WTC11 (cell line): ENCODE data around the gene PTGES2. TPM values are rescaled to one million over a fixed set of nuclear protein-coding genes. Genes with fewer than 3 reads are reported as not detected.
A peak's percentile ranks its signal among the peaks of the same experiment; 100 is the strongest.
"Not testable (repeated sequence)": the region's sequence is repeated elsewhere in the genome, so short reads cannot be mapped to it uniquely, and the experiment has no call there.

Source experiments
- ATAC-seq: fragments of 200-7000 bp; cut with Tn5 transposase; 2 replicates; pipeline ENCODE4 v1.10.0; 2021; ENCODE audit warnings: mild to moderate bottlenecking, moderate library complexity
- CTCF ChIA-PET: fragments of 300-600 bp; sonication (Branson Sonifier 250); formaldehyde crosslinking; loops from one replicate; lab custom pipeline; 2021; ENCODE audit warnings: antibody characterized with exemption; lab: Charles Lee
- POLR2A ChIA-PET: fragments of 350-600 bp; sonication (Branson Sonifier 250); formaldehyde crosslinking; loops from one replicate; lab custom pipeline; 2021; ENCODE audit warnings: antibody characterized with exemption; lab: Charles Lee
- DNase-seq: peaks from one replicate; pipeline ENCODE4 v3.0.0; 2021; ENCODE audit warnings: low spot score
- H3K27ac Mint-ChIP-seq: 2 replicates; pipeline ENCODE4 v1.8.0; 2021; ENCODE audit warnings: mixed read lengths
- H3K27me3 Mint-ChIP-seq: 2 replicates; pipeline ENCODE4 v1.8.0; 2021; ENCODE audit warnings: low read depth, mild to moderate bottlenecking, moderate library complexity, mixed read lengths
- H3K36me3 Mint-ChIP-seq: 2 replicates; pipeline ENCODE4 v1.8.0; 2021; ENCODE audit warnings: mixed read lengths
- H3K4me1 Mint-ChIP-seq: 2 replicates; pipeline ENCODE4 v1.8.0; 2022; ENCODE audit warnings: mixed read lengths
- H3K4me3 Mint-ChIP-seq: 2 replicates; pipeline ENCODE4 v1.8.0; 2021; ENCODE audit warnings: mild to moderate bottlenecking, moderate library complexity, mixed read lengths
- H3K9me3 Mint-ChIP-seq: 2 replicates; pipeline ENCODE4 v1.8.0; 2021; ENCODE audit warnings: mixed read lengths
- EMX1 ChIP-seq: fragments of 250-450 bp; sonication (Bioruptor Pico); IDR thresholded peaks from 2 replicates; pipeline ENCODE4 v1.8.0; 2021; ENCODE audit warnings: mild to moderate bottlenecking
- GABPB1 ChIP-seq: sonication (generic); formaldehyde crosslinking; IDR thresholded peaks from 2 replicates; pipeline ENCODE4 v1.8.1; 2023; ENCODE audit warnings: mild to moderate bottlenecking, missing genetic modification reagents
- RELA ChIP-seq: sonication (generic); formaldehyde crosslinking; IDR thresholded peaks from 2 replicates; pipeline ENCODE4 v1.8.1; 2022; ENCODE audit warnings: missing genetic modification reagents, mild to moderate bottlenecking, borderline replicate concordance
- TEAD1 ChIP-seq: sonication (generic); formaldehyde crosslinking; IDR thresholded peaks from 2 replicates; pipeline ENCODE4 v1.8.0; 2022; ENCODE audit warnings: mild to moderate bottlenecking, missing genetic modification reagents
- ZBTB21 ChIP-seq: sonication (generic); formaldehyde crosslinking; IDR thresholded peaks from 2 replicates; pipeline ENCODE4 v1.8.1; 2023; ENCODE audit warnings: mild to moderate bottlenecking, missing genetic modification reagents, borderline replicate concordance
- total RNA-seq: library from RNA; stranded (reverse); gene quantifications from 3 replicates; pipeline ENCODE4 v1.2.3, GENCODE V29; 2021
- TF ChIP-seq, protein P1 (sequence below): sonication (generic); formaldehyde crosslinking; IDR thresholded peaks from 2 replicates; pipeline ENCODE4 v1.8.0; 2022; ENCODE audit warnings: mild to moderate bottlenecking, missing genetic modification reagents
- TF ChIP-seq, protein P2 (sequence below): sonication (generic); formaldehyde crosslinking; IDR thresholded peaks from 2 replicates; pipeline ENCODE4 v1.8.1; 2023; ENCODE audit warnings: mild to moderate bottlenecking, missing genetic modification reagents

PTGES2 gene
- total RNA-seq, 1 experiment from 2014 or later = 118 TPM

DNA sequence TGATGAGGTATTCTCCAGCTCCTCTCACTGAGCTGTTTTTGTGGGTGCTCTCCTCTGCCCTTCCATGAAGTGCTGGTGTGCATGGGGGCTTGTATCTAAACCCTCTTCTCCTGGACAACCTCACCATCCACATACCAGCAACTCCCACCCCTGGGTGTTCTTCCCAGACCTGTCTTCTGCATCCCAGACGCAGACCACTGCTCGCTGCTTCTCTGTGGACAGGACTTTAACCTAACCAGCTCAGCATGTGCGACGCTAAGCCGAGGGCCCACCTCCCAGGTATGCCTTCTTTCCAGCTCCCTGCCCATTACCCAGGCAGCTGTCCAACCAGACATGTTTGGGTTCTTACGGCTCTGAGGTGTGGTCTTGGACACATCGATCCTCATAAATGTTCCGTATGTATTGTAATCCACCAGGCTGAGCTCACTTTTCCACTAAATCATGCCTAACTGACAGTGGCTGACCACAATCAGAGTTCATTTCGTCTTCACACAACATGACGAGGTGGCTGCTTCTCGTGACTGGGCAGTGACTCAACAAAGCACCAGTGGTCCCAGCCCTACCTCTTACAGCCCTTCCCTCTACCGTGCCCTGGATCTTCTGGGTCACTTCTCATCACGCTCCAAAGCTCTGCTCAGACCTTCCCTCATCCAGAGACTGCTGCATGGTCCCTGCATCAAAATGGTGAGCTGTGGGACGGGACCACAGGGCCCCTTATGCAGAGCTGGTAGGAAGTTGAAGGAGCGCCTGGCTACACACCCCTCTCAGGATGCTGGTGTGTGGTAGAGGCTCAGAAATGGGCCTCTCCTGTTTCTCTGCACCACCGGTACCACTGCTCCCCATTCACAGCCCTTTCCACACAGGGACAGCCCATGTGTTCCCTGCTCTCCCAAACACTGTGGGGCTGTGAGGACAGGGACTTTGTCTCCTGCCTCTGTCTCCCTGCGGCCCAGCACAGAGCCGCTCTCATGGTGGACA, 9.6 kb upstream of the PTGES2 start:
- Mint-ChIP-seq H3K4me1 (peaks cover 6% of the 10 kb centered on the region; the same call in 1 of the 2 replicates), H3K27ac (no peak overlapping the region), H3K9me3 (peaks cover 9% of the 10 kb centered on the region; the same call in 1 of the 2 replicates), H3K4me3 (no peak overlapping the region), H3K36me3 (no peaks in the 10 kb centered on the region), H3K27me3 (peaks cover 30% of the 10 kb centered on the region)
- ATAC-seq (no peak; the same call in 1 of the 2 replicates), DNase-seq (no peak)
- TF ChIP-seq ZBTB21 = no peak
- TF ChIP-seq, protein P1, sequence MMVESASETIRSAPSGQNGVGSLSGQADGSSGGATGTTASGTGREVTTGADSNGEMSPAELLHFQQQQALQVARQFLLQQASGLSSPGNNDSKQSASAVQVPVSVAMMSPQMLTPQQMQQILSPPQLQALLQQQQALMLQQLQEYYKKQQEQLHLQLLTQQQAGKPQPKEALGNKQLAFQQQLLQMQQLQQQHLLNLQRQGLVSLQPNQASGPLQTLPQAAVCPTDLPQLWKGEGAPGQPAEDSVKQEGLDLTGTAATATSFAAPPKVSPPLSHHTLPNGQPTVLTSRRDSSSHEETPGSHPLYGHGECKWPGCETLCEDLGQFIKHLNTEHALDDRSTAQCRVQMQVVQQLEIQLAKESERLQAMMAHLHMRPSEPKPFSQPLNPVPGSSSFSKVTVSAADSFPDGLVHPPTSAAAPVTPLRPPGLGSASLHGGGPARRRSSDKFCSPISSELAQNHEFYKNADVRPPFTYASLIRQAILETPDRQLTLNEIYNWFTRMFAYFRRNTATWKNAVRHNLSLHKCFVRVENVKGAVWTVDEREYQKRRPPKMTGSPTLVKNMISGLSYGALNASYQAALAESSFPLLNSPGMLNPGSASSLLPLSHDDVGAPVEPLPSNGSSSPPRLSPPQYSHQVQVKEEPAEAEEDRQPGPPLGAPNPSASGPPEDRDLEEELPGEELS (CRISPR knock-in tag) = no peak
- TF ChIP-seq TEAD1 = no peak
- TF ChIP-seq EMX1 (CRISPR knock-in tag) = no peak
- TF ChIP-seq RELA = no peak
- TF ChIP-seq, protein P2, sequence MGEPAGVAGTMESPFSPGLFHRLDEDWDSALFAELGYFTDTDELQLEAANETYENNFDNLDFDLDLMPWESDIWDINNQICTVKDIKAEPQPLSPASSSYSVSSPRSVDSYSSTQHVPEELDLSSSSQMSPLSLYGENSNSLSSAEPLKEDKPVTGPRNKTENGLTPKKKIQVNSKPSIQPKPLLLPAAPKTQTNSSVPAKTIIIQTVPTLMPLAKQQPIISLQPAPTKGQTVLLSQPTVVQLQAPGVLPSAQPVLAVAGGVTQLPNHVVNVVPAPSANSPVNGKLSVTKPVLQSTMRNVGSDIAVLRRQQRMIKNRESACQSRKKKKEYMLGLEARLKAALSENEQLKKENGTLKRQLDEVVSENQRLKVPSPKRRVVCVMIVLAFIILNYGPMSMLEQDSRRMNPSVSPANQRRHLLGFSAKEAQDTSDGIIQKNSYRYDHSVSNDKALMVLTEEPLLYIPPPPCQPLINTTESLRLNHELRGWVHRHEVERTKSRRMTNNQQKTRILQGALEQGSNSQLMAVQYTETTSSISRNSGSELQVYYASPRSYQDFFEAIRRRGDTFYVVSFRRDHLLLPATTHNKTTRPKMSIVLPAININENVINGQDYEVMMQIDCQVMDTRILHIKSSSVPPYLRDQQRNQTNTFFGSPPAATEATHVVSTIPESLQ (CRISPR knock-in tag) = no peak
- POLR2A ChIA-PET = no interaction called here
- CTCF ChIA-PET = interaction anchor here (0.7 to 2.1 kb wide), 10 partner anchors 9 to 23 kb away, joined by 3 to 11 read pairs (median 4); partner anchors contain the start of genes BBLN and LCN2

DNA sequence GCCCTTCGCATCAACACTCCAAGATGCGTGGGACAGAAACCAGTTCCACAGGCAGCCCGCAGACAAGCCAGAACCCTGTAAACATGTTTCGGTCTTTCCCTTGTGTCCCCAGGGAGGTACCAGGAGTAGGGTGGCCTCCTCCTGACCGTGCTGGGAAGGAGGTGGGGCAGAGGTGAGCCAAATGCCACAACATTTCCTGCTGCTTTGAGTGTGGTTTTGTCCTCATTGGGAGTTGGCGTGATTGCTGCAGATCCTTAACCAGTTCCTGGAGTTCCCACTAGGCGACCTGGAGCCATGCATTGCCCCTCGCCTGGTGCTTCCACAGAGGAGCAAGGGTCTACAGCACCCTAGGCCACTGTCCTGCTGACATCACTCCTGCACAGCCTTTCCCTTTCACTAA, 8.0 kb upstream of the PTGES2 start:
- CTCF ChIA-PET = interaction anchor here (1.1 to 2.1 kb wide), 4 partner anchors 10 to 18 kb away, joined by 3 to 11 read pairs (median 5); no protein-coding TSS in a partner anchor
- H3K27me3 Mint-ChIP-seq = peaks cover 30% of the 10 kb centered on the region
- H3K9me3 Mint-ChIP-seq, POLR2A ChIA-PET, H3K4me1 Mint-ChIP-seq, H3K36me3 Mint-ChIP-seq, H3K4me3 Mint-ChIP-seq, H3K27ac Mint-ChIP-seq, DNase-seq: not testable (repeated sequence)
- peak; percentile 51; the same call in 1 of the 2 replicates for ATAC-seq

DNA sequence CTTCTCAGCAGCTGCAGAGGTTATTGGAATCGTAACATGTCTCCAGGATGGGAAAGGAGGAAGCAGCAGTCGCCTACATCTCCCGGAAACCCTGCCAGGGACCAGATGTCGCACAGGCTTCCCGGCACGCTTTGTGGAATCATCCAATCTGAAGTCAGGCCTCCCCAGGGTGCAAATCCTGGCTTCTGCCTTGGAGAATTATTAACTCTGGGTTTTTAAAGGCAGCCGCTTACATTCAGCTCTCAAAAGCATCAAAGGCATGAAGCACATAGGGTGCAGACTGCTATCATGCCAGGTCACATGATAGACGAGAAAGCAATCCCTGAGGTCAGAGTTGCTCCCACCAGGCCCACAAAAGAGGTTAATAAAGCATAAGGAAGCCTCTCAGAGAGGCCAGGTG, 4.6 kb upstream of the PTGES2 start:
- DNase-seq, H3K4me1 Mint-ChIP-seq, ATAC-seq, POLR2A ChIA-PET, H3K27ac Mint-ChIP-seq, H3K4me3 Mint-ChIP-seq, H3K36me3 Mint-ChIP-seq: not testable (repeated sequence)
- CTCF ChIA-PET = interaction anchor here (2.9 kb wide), 1 partner anchor 14 kb away, joined by 9 read pairs; no protein-coding TSS in a partner anchor
- peaks cover 41% of the 10 kb centered on the region for H3K27me3 Mint-ChIP-seq
- 0 out of 2 replicates have a peak, but pooled peaks have one; percentile 9 for TF ChIP-seq GABPB1 (CRISPR knock-in tag)
- H3K9me3 Mint-ChIP-seq = peaks cover 18% of the 10 kb centered on the region

DNA sequence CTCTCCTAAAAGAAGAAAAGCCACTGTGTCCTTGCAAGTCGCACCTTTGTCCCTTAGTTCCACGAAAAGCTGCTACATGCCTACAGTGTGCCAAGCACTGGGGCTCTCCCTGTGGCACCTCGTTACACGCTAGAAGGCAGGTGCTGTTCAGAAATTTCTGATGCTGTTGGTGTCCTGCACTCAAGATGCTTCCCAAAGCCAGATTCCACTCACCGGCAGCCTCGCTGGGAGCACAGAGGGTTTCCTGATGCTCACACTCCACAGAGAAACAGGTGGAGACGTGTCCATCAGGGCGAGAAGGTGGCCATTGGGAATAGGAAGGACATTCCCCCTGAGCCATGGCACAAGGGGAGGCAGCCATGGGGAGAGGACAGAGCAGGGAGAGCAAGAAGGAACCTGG, 3.8 kb upstream of the PTGES2 start:
- H3K4me1 Mint-ChIP-seq, DNase-seq, H3K4me3 Mint-ChIP-seq, H3K27ac Mint-ChIP-seq, ATAC-seq, POLR2A ChIA-PET, H3K36me3 Mint-ChIP-seq: not testable (repeated sequence)
- H3K27me3 Mint-ChIP-seq = peaks cover 40% of the 10 kb centered on the region
- peaks cover 18% of the 10 kb centered on the region for H3K9me3 Mint-ChIP-seq
- CTCF ChIA-PET = interaction anchor here (2.9 kb wide), 1 partner anchor 14 kb away, joined by 9 read pairs; no protein-coding TSS in a partner anchor

DNA sequence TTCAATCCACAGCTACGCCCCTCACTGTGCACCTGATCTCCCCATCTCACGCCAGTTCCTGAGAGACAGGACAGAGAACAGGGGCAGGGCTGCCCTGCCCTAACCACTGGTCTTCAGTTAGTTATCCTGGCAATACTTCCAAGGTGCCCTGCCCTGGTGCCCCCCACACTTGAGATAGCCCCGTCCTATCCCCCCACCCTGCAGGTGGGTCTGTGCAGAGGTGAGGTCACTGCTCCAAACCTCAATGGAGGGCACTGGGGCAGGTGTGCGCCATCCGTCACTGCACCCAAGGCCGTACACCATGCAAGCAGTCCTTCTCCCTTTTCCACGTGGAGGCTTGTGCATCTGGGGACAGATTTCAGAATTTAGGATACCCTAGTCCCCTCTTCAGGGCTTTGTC, 3.1 kb upstream of the PTGES2 start:
- POLR2A ChIA-PET, H3K4me3 Mint-ChIP-seq, ATAC-seq, DNase-seq, H3K27ac Mint-ChIP-seq, H3K36me3 Mint-ChIP-seq: not testable (repeated sequence)
- H3K4me1 Mint-ChIP-seq = peaks cover 13% of the 10 kb centered on the region
- peaks cover 40% of the 10 kb centered on the region for H3K27me3 Mint-ChIP-seq
- CTCF ChIA-PET = interaction anchor here (0.8 to 2.9 kb wide), 3 partner anchors 13 to 21 kb away, joined by 3 to 9 read pairs (median 3); no protein-coding TSS in a partner anchor
- peaks cover 18% of the 10 kb centered on the region for H3K9me3 Mint-ChIP-seq
